HPDE6-E6E7 (cell line): Measurements from ENCODE around the gene KRT6C.
"Not testable (repeated sequence)": the region's sequence is repeated elsewhere in the genome, so short reads cannot be mapped to it uniquely, and the experiment has no call there.

Experiments
- DNase-seq: peaks from one replicate; pipeline ENCODE4 v3.0.0; 2011; ENCODE audit warnings: missing footprints; ENCODE audit errors: extremely low spot score

The KRT6C gene

DNA sequence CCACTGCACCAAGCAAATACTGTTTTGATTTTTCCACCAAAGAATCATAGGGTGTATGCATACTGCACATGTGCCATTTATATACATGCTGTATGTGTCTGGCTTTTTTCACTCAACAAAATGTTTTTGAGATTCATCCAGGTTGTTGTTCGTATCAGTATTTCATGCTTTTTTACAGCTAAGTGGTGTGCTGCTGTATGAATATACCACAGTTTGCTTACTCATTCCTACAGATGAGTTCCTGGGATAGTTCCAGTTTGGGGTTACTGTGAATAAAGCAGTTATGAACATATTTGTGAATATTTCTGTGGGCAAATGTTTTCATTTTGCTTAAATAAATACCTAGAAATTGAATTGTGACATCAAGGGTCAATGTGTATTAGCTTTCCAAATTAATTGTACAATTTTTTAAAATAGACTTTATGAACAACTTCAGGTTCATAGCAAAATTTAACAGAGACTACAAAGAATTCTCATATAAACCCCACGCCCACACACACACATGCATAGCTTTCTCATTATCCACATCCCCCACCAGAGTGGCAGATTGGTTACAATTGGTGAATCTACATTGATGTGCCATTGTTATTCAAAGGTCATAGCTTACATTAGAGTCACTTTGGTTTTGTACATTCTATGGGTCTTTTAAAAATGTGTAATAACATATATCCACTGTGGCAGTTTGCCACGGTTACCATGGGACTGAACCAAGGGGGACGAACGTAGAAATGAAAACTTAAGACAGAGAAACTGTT, 26.4 kb upstream of the KRT6C start:
- DNase-seq: no peak

DNA sequence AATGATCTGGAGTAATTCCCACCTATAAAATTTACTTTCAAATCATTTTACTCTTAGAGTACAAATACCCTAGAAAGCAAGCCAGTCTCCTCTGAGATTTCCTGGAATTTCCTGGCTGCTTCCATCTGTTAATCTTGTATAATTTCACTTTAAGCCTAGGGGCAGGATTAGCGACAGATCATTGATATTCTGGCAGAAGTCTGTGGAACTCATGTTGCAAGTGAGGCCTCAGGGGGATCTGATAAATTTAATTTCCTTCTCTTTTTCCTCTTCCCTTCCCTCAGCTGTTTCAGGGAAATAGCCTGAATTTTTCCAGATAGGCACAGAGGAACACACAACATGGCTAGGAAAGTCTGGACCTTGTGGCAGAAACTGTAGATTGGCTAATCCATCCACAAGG, 25.3 kb upstream of the KRT6C start:
- DNase-seq: no peak

DNA sequence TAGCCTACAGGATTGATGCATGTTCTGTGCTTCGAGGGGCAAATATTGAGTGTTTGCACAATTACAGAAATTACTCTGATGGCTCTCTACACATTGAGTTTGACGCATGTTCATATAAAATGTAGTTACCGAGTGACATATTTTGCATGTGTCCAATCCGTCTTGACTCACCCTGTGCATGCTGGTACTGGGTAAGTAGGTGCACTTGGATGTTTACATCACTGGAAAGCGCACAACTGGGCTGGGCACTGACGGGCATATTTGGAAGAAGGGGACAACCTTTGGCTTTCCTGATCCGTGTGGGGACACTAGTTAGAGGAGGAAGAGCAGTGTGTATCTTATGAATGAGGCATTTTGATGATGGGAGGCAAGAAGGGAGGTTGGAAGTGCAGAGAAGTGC, 24.4 kb upstream of the KRT6C start:
- no peak for DNase-seq

DNA sequence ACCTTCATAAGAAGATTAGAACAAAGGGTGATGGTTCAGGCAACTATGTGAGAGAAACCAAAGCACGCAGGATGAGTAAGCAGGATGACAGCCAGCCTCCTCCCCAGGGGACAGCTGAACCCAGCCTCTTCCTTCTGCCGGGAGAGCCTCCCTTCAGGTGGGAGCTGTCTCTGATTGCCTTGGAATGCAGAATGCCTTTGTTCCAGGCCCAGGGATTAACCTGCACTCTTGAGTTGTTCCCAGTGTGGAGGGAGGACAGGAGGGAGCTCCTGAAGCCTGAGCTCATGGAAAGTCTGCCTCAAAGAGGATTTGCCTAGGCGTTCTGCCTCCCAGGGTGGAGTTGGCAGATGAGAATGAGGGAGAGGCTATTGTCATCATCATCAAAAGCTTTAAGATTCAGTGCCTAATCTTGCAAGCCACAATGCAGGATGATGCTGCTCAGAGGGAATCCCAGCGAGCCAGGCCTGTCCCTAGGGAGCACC, 23.0 kb upstream of the KRT6C start:
- peak; percentile 62 for DNase-seq

DNA sequence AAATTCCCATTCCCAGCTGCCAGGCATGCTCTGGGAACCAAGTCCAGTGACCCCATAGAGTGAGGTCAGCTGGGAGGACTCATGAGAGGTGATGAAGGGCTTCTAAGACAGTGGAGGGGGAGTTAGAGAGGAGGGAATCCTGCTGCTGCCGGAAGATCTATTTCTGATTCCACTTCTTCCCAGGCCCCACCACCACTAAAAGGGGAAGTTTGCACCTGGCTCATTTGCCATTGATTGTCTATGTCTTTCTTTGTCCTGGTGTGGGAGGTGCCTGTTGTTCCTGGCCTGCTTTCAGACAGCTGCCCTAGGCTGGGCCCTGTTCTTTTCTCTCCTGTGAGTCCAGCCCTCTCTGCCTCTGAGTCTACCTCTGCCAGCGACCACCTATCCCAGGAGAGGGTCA, 22.4 kb upstream of the KRT6C start:
- no peak for DNase-seq

DNA sequence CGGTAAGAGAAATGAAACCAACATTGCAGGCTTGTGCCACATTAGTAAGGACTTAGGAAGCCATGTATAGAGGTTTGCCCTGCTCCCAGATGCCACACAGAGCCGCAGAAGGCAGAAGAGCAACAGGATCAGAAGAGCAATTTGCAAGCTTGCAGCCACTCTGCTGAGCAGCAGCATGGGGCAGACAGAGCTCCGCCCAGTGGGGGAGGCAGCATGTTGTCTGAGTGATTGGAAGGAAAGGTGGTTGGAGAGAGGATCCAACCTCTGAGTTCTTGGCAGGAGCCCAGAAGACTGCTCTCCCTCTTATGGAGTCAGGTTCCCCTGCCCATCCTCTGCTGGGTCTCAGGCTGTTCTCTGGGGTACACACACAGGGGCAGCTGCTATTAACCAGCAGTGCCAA, 21.8 kb upstream of the KRT6C start:
- DNase-seq: no peak

DNA sequence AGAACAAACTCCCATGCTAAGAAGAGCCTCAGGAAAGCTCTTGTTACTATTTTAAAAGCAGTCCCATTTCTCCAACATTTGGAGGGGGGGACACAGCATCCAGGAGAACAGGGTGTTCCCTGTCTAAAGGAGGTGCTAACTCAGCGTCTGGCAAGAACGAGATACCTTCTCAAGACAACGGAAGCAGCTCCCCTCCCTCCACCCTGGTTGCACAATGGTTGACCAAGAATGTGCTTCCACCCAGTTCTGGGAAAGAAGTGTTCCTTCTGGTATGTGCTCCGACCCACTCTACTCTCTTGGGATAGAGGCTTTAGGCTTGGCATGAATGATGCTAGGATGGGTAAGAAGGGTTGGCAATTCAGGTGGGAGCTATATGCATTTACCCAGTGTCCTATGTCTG, 20.9 kb upstream of the KRT6C start:
- DNase-seq: no peak

DNA sequence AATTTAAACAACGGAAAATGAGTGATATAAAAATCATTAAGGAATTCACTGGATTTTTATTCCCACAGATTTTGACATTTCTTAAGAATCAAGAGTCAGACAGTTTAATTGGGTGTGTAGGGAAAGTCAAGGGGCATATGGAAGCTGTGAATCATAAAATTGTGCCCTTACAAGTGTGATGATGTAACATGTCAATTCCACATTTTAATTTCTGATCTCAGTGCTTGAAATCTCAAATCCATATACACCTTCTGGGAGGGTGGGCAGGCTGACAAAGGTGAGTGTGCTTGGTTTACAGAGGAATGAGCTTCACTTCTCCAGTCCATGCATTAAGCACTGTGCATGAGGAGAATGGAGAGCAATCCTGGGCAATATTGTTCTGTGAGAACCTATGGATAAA, 20.5 kb upstream of the KRT6C start:
- DNase-seq: no peak

DNA sequence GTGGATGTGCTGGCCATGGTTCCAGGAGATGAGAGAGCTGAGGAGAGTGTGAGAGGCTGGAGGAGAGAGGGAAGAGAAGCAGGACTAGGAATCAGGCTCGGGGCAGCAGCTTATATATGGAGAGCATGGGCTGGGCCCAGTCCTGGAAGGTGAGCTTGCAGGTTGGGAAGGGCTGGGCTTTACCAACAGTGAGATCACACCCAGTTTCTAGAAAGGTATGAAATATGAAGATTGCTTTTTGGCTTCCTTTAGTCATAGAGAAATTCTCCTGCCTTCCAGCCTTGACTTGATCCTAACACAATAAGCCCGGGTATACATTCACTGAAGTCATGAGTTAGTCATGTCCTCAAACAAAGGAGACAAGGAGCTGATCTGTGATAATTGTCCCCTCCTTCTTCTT, 19.6 kb upstream of the KRT6C start, which contains the start of gene KRT6A:
Gene KRT6A (minus strand): TSS at position 86 of the 400 bp plus-strand sequence. CDS start 69 bp downstream, at position 17.
- peak; percentile 79 for DNase-seq

DNA sequence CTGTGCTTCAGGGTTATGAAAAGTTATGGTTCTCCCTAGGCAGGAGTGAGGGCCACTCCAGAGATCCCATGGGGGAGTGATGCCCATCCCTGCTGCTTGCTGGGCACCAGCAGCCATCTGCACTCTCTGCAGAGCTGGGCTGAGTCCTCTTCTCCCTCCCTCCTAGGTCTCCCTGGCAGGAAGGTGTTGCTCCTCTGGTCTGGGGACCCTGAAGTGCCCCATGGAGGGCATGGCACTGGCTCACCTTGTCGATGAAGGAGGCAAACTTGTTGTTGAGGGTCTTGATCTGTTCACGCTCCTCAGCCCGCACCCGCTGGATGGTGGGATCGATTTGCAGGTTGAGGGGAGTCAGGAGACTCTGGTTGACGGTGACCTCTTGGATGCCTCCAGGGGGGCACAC, 18.8 kb upstream of the KRT6C start:
- not testable (repeated sequence) for DNase-seq

DNA sequence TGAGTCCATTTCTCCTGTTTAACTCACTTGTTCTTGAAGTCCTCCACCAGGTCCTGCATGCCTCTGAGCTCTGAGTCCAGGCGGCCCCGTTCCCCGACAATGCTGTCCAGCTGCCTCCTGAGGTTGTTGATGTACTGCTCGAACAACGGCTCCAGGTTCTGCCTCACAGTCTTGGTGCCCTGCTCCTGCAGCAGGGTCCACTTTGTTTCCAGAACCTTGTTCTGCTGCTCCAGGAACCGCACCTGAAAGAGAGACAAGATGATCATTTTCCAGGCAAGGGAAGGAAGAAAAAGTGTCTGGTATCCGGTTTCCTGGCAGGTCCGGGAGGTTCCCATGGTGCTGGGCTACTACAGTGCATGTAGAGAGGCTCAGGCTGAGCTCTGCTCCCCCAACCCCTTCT, 17.9 kb upstream of the KRT6C start:
- DNase-seq: not testable (repeated sequence)

DNA sequence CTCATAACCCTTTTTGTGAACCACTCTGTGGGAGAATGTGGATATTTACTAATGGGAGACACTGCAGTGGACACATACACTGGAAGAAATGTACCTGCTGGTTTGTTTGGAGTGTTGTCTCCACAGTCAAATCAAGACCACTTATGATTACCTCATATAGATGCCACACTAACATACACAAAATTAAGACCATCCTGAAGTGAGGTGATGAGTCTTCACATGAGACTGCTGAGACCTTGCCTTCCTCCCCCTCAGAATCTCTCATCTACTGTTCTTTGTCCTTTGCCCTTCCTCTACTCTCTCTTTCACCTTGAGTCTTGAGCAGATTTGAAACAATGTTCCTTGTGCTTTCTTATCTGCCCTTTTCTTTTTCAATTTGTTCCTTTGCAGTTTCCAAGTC, 15.1 kb upstream of the KRT6C start:
- DNase-seq: no peak

DNA sequence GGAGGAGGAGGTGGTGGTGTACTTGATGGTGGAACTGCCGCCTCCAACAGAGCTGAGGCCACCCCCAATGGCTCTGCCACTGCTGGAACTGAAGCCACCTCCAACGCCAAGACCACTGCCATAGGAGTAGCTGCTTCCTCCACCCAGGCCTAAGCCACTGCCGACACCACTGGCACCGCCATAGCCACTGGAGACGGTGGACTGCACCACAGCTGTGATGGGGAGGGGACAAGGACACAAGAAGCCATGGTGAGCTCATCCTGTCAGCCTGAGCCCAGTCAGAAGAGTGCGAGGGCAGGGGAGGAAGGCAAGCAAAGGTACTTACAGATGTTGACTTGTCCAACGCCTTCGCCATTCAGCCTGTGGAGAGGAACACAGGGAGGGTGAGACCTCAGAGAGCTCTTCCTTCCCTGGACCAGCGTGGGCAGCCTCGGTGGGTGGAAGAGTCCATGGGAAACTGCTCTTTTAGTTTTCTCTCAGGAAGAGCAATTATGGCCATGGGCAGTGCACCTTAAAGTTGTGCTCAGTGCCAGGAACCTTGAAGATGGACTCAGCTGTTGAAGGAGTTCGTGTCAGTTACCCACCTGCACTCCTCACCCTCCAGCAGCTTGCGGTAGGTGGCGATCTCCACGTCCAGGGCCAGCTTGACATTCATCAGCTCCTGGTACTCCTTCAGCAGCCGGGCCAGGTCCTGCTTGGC, 14.3 kb upstream of the KRT6C start:
- DNase-seq: not testable (repeated sequence)

DNA sequence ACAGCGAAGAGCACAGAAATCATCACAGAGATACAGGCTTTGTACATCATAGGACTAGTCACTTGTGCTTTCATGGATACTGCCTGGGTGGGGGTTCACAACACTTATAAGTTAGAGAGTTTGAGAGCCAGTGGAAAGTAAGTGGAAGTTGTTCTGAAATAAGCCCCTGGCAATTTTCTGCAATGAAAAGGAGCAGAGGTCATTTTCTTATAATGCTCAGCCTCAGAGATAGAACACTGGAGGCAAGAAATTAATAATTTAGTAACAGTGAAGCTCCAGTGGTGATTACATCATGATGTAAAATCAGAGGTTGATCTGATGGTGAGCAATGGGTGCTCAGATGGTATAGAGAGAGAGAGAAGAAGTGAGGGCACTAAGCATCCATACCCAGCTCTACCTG, 13.6 kb upstream of the KRT6C start:
- DNase-seq: no peak

DNA sequence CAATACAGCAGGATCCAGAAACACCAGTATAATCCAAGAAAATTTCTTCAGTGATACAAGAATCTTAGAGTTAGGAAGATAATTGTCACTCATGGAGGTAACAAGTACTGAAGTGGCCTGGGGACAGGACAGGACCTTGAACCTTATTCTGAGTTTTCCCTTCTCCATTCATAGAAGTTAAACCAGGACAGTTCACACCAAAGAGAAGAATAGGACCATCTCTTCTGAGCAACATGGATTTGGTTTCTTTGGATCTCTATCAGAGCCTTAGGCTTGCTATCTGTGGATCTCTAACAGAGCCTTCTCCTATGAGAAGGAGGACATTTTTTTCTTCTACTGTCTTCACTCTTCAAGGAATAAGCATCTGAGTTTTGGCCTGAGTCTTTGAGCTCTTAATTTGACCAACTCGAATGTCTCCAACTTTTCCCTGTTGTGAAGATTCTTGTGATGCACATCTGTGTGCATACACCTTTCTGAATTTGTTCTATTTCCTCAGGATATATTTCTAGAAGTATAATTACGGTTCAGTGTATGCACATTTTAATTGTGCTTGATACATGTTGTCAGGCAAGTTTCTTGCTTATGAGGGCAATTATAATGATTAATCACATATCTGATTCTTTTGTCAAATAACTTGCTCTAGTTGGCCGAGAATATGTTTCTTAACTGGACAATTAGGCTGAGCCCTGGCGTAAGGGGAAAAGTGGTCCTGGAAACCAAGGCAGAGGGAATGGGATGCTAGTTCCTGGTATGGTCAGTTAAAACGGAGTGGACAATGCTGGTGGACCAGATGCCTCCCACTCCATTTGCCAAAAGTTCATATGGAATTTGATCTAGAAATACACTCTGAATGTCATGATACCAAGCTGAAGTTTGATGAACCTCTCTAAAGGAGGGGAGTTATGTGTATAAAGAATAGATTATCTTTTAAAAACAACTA, 12.8 kb upstream of the KRT6C start:
- no peak for DNase-seq

DNA sequence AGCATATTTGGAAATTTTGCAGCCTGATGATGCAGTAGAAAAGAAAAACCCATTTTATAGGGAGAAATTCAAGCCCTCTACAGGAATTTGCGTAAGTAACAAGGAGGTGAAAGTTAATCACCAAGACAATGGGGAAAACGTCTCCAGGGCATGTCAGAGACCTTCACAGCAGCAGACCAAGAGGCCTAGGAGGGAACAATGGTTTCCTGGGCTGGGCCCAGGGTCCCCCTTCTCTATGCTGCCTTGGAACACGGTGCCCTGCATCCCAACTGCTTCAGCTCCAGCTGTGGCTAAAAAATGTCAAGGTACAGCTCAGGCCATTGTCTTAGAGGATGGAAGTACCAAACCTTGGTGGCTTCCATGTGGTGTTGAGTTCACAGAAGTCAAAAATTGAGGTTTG, 6.5 kb upstream of the KRT6C start:
- no peak for DNase-seq

DNA sequence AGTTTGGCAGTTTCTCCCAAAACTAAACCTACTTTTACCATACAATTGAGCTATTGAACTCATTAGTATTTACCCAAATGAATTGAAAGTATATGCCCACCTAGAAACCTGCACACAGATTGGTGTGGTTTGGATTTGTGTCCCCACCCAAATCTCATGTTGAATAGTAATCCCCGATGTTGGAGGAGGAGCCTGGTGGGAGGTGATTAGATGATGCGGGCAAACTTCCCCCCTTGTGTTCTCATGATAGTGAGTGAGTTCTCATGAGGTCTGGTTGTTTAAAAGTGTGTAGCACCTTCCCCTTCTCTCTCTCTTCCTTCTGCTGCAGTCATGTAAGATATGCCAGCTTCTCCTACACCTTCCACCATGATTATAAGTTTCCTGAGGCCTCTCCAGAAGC, 4.0 kb upstream of the KRT6C start:
- DNase-seq: no peak

DNA sequence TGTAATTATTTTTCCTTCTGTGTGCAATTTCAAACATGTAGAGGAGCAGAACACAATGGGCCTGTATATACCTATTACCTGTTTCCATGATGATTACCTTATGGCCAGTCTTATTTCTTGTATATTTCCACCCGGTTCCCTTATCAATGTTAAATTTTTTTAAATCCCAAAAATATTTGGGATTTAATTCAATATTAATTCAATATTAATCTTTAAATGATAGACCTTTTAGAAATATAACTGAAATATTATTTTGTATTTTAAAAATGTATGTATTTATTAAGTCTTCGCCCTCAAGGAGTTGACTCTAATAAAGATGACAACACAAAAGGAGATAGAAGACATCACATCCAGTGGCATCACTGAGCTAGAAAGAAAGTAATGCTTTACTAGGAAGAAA, 607 bp upstream of the KRT6C start:
- no peak for DNase-seq

DNA sequence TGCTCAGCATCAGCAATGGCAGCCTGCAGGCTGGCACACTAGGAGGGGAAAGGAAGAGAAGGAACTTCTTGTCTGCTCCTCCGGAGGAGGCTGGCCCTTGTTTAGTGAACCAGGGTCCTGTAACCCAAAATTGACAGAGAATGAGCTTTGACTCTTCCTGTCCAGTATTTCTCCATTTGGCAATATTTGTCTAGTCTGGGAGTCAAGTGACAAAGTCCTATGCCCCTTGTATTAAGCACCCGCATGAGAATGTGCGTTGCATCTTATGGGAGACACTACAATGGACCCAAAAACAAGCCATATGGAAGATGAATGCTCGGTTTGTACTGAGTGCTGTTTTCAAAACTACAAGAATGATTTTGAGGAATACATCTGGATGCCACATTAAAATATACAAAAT, 3.8 kb downstream of the KRT6C start:
- no peak for DNase-seq

DNA sequence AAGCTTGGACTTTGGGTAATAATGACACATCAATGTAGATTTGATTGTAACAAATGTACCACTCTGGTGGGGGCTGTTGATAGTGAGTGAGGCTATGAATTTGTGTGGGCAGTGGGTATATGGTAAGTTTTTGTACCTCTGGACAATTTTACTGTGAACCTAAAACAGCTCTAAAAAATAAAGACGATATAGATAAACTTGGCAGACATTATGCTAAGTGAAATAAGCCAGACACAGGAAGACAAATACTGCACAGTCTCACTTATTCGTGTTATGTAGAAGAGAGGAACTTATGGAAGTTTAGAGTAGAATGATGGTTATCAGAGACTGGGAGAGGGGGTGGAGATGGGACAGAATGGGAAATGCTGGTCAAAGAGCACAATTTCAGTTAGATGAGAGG, 8.7 kb downstream of the KRT6C start:
- DNase-seq: no peak

DNA sequence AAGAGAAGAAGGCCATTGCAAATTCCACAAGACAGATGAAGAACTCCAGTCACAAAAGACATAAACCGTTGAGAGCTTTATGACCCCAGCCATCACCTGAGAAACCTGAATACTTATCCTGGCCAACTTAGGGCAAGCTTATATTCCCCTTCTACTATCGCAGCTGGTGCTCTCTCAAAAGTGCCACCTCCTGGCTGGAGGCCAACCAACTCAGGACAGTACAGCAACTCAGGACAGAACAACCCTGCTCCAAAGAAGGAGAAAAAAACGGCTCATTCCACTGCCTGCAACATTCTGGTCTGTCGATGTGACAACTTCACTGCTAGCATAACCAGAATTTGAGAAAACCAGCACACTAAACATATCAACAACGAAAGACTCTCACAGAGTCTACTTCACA, 11.9 kb downstream of the KRT6C start:
- no peak for DNase-seq

DNA sequence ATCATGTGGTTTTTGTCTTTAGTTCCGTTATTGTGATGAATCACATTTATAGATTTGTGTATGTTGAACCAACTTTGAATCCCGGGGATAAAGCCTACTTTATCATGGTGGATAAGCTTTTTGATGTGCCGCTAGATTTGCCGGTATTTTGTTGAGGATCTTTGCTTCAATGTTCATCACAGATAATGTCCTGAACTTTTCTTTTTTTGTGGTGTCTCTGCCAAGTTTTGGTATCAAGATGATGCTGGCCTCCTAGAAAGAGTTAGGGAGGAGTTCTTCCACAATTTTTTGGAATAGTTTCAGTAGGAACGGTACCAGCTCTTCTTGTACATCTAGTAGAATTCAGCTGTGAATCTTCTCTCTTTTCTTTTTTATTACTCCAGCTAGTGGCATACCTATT, 14.7 kb downstream of the KRT6C start:
- DNase-seq: no peak
